T-cell (primary cell): ENCODE measurements around the gene RGS21. TPM values are rescaled to one million over a fixed set of nuclear protein-coding genes. Genes with fewer than 3 reads are reported as not detected.

Experiments
- ATAC-seq, 4 experiments: fragments of 200-7000 bp in 3 of 4; fragments of 150-1000 bp in 1 of 4; cut with Tn5 transposase; replicated peaks in 1 of 4; 1 replicate in 3 of 4; 2 replicates in 1 of 4; pipeline ENCODE4 v1.10.0; 2021; ENCODE audit warnings: moderate library complexity in 3 of 4, mild to moderate bottlenecking in 2 of 4, moderate number of reproducible peaks in 1 of 4
- CTCF ChIA-PET, 2 donors: fragments of 300-600 bp; sonication (Branson Sonifier 250); formaldehyde crosslinking; loops; one replicate each; lab custom pipeline; 2022; ENCODE audit warnings: antibody characterized with exemption in 2 of 2; lab: Charles Lee
- POLR2A ChIA-PET, 2 donors: fragments of 300-600 bp; sonication (Branson Sonifier 250); formaldehyde crosslinking; loops; one replicate each; lab custom pipeline; 2022; ENCODE audit warnings: antibody characterized with exemption in 2 of 2; lab: Charles Lee
- DNase-seq, 35 experiments: peaks; one replicate each; pipeline versions ENCODE4 v3.0.0 to v3.0.0-alpha.2; 2013 to 2023
- H3K27ac ChIP-seq: one replicate; pipeline ENCODE4 v1.5.1; 2013; ENCODE audit warnings: low read length
- H3K27me3 ChIP-seq, 2 experiments: replicated peaks in 1 of 2; 1 replicate in 1 of 2; 2 replicates in 1 of 2; pipeline versions ENCODE4 v1.6.1 to v1.7.0; 2013; ENCODE audit warnings: low read length in 1 of 2, mixed read lengths in 1 of 2; ENCODE audit not compliant: control insufficient read depth in 2 of 2, insufficient read depth in 2 of 2; ENCODE audit errors: extremely low read depth in 1 of 2
- H3K36me3 ChIP-seq, 2 donors: 1 replicate in 1 of 2; 2 replicates in 1 of 2; pipeline versions ENCODE4 v1.6.1 to v1.7.0; 2013; ENCODE audit warnings: low read length in 1 of 2; ENCODE audit not compliant: control insufficient read depth in 2 of 2, insufficient read depth in 1 of 2; ENCODE audit errors: extremely low read depth in 1 of 2
- H3K4me1 ChIP-seq, 2 experiments: 1 replicate in 1 of 2; 2 replicates in 1 of 2; pipeline versions ENCODE4 v1.6.1 to v1.7.0; 2013; ENCODE audit warnings: low read length in 2 of 2, mixed read lengths in 1 of 2; ENCODE audit not compliant: insufficient read depth in 2 of 2, control insufficient read depth in 1 of 2; ENCODE audit errors: extremely low read depth in 1 of 2
- H3K4me3 ChIP-seq, 2 donors: 1 replicate in 1 of 2; 2 replicates in 1 of 2; pipeline versions ENCODE4 v1.5.1 to v1.7.0; 2013; ENCODE audit warnings: mild to moderate bottlenecking in 2 of 2, low read length in 1 of 2, moderate library complexity in 1 of 2; ENCODE audit not compliant: control insufficient read depth in 1 of 2; ENCODE audit errors: extremely low read depth in 1 of 2
- H3K9me3 ChIP-seq: 2 replicates; pipeline ENCODE4 v1.7.0; 2013
- H3K27ac Mint-ChIP-seq, 2 donors: one replicate each; pipeline ENCODE4 v1.8.0; 2020 to 2021; ENCODE audit warnings: mild to moderate bottlenecking in 2 of 2, mixed read lengths in 2 of 2
- H3K27me3 Mint-ChIP-seq, 2 donors: one replicate each; pipeline ENCODE4 v1.8.0; 2021 to 2022; ENCODE audit warnings: mixed read lengths in 2 of 2
- H3K36me3 Mint-ChIP-seq: one replicate; pipeline ENCODE4 v1.8.0; 2021; ENCODE audit warnings: mixed read lengths
- H3K4me1 Mint-ChIP-seq, 3 donors: one replicate each; pipeline ENCODE4 v1.8.0; 2020 to 2022; ENCODE audit warnings: mixed read lengths in 3 of 3, mild to moderate bottlenecking in 1 of 3
- H3K4me3 Mint-ChIP-seq, 3 donors: one replicate each; pipeline ENCODE4 v1.8.0; 2020 to 2022; ENCODE audit warnings: mild to moderate bottlenecking in 3 of 3, mixed read lengths in 3 of 3, moderate library complexity in 3 of 3
- H3K9me3 Mint-ChIP-seq, 3 donors: one replicate each; pipeline ENCODE4 v1.8.0; 2020 to 2022; ENCODE audit warnings: mixed read lengths in 3 of 3
- WGBS: methylation state at CpG from one replicate; pipeline ENCODE4 v1.1.5; 2013; ENCODE audit warnings: missing lambda C conversion rate; ENCODE audit not compliant: insufficient coverage; 5-methylcytosine and 5-hydroxymethylcytosine counted together
- total RNA-seq, 35 experiments: library from RNA in 6 of 35; stranded (reverse) in 6 of 35; fragments of 120-200 nt in 1 of 35; gene quantifications; one replicate each; pipeline versions ENCODE4 v1.2.1 to v1.2.4 and lab custom pipeline; 2013 to 2026

Gene RGS21
- total RNA-seq = not detected
- not detected for total RNA-seq (2013)
- total RNA-seq (lab: John Stamatoyannopoulos, UW) = 0 to 0.07 (median 0) reads per million in 29 experiments

- no peak within 1 kb of the TSS for H3K27ac Mint-ChIP-seq
These were observed at the start of gene RGS21 for GRCh38 chr1:192316942-192317450. TSS of gene RGS21 (plus strand) at chr1:192316992. CDS start at chr1:192343037, 26,045 bp downstream.

GRCh38 chr1:192268468-192269052 is 48.2 kb upstream of the RGS21 start:
- H3K9me3 ChIP-seq = no peaks in the 10 kb centered on the region
- CTCF ChIA-PET = no interaction called here
- Mint-ChIP-seq H3K27ac (no peak overlapping the region), H3K36me3 (no peaks in the 10 kb centered on the region), H3K4me3 (no peak overlapping the region), H3K27me3 (no peaks in the 10 kb centered on the region), H3K4me1 (no peaks in the 10 kb centered on the region), H3K9me3 (no peaks in the 10 kb centered on the region)
- POLR2A ChIA-PET = no interaction called here
- H3K27ac ChIP-seq = no peak overlapping the region
- no peaks in the 10 kb centered on the region for H3K4me1 ChIP-seq
- no peak for ATAC-seq
- H3K36me3 ChIP-seq = no peaks in the 10 kb centered on the region
- no CpG with 5 or more reads among the region's 6 CpGs for WGBS
- no peak for DNase-seq
- H3K4me3 ChIP-seq = no peak overlapping the region
- H3K27me3 ChIP-seq = no peaks in the 10 kb centered on the region

More at GRCh38 chr1:192316942-192317450, at the start of gene RGS21:
- H3K9me3 Mint-ChIP-seq = no peaks in the 10 kb centered on the region
- Histone ChIP-seq H3K9me3 (no peaks in the 10 kb centered on the region), H3K27ac (no peak within 1 kb of the TSS), H3K36me3 (no peaks in the 10 kb centered on the region), H3K27me3 (no peaks in the 10 kb centered on the region), H3K4me3 (no peak within 1 kb of the TSS), H3K4me1 (no peaks in the 10 kb centered on the region)
- CTCF ChIA-PET = no interaction called here
- no CpG with 5 or more reads among the region's 2 CpGs for WGBS
- H3K4me1 Mint-ChIP-seq = no peaks in the 10 kb centered on the region
- no peaks in the 10 kb centered on the region for H3K36me3 Mint-ChIP-seq
- no peak within 1 kb of the TSS for H3K4me3 Mint-ChIP-seq
- ATAC-seq = no peak
- no peaks in the 10 kb centered on the region for H3K27me3 Mint-ChIP-seq
- DNase-seq = no peak
- POLR2A ChIA-PET = no interaction called here

GRCh38 chr1:192270398-192270797 is 46.4 kb upstream of the RGS21 start:
- Mint-ChIP-seq H3K36me3 (no peaks in the 10 kb centered on the region), H3K4me1 (no peaks in the 10 kb centered on the region), H3K27ac (no peak overlapping the region), H3K27me3 (no peaks in the 10 kb centered on the region), H3K9me3 (no peaks in the 10 kb centered on the region), H3K4me3 (no peak overlapping the region)
- POLR2A ChIA-PET = no interaction called here
- H3K4me3 ChIP-seq = no peak overlapping the region
- ATAC-seq = no peak
- no peaks in the 10 kb centered on the region for H3K36me3 ChIP-seq
- H3K4me1 ChIP-seq = no peaks in the 10 kb centered on the region
- WGBS = no CpG with 5 or more reads among the region's 1 CpG
- H3K9me3 ChIP-seq = no peaks in the 10 kb centered on the region
- H3K27me3 ChIP-seq = no peaks in the 10 kb centered on the region
- CTCF ChIA-PET = no interaction called here
- no peak for DNase-seq
- H3K27ac ChIP-seq = no peak overlapping the region

DNA sequence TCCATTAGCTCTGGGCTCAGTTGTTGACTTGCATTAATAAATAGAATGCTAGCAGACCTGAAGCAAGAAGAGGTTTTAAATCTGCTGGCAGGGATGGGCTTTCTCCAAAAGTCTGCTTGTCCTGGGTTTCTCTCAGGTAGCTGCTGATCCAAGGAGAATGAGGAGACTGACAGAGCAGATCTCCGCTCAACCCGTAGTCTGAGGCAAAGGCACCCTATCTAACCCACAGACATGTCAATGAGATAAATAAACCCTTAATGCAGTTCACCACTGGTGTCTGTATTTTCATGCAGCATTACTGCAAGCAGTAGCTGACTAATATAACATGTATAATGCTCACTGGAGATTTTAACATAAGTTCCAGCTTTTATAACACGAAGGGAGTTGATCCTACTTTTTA is 44.1 kb upstream of the RGS21 start:
- Histone ChIP-seq H3K36me3 (no peaks in the 10 kb centered on the region), H3K27me3 (no peaks in the 10 kb centered on the region), H3K4me1 (no peaks in the 10 kb centered on the region), H3K9me3 (no peaks in the 10 kb centered on the region), H3K27ac (no peak overlapping the region), H3K4me3 (no peak overlapping the region)
- H3K27me3 Mint-ChIP-seq = no peaks in the 10 kb centered on the region
- no peaks in the 10 kb centered on the region for H3K36me3 Mint-ChIP-seq
- DNase-seq (no peak), ATAC-seq (no peak)
- H3K4me3 Mint-ChIP-seq = no peak overlapping the region
- no peaks in the 10 kb centered on the region for H3K4me1 Mint-ChIP-seq
- ChIA-PET CTCF (no interaction called here), POLR2A (no interaction called here)
- H3K27ac Mint-ChIP-seq = no peak overlapping the region
- H3K9me3 Mint-ChIP-seq = no peaks in the 10 kb centered on the region
- 90% methylated on average over 2 of the region's 3 CpGs for WGBS

DNA sequence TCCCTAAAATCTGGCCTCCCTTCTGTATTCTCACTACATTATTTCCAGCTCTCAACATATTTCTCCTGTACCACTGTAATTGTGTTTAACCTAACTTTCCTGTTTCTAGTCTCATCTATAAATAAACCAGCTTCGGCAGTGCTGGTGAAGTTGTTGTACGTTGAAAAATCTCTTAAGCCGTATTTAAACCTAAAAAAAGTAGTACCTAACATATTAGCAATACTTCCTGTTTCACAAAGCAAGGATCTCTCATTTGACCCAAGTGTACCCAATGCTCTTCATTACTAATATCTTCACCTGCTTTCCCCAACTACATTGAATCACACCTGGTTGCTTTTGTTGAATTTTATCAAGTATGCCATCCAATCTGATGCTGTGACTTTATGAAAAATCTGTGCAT is 42.2 kb upstream of the RGS21 start:
- H3K27me3 Mint-ChIP-seq = no peaks in the 10 kb centered on the region
- ATAC-seq = no peak
- no CpG with 5 or more reads among the region's 3 CpGs for WGBS
- no peaks in the 10 kb centered on the region for H3K36me3 Mint-ChIP-seq
- H3K27ac Mint-ChIP-seq = no peak overlapping the region
- H3K9me3 Mint-ChIP-seq = no peaks in the 10 kb centered on the region
- H3K9me3 ChIP-seq = no peaks in the 10 kb centered on the region
- H3K4me1 ChIP-seq = no peaks in the 10 kb centered on the region
- no peak overlapping the region for H3K4me3 Mint-ChIP-seq
- ChIA-PET CTCF (no interaction called here), POLR2A (no interaction called here)
- H3K4me3 ChIP-seq = no peak overlapping the region
- H3K27me3 ChIP-seq = no peaks in the 10 kb centered on the region
- no peak for DNase-seq
- no peak overlapping the region for H3K27ac ChIP-seq
- H3K36me3 ChIP-seq = no peaks in the 10 kb centered on the region
- H3K4me1 Mint-ChIP-seq = no peaks in the 10 kb centered on the region

- no peak for DNase-seq
- H3K4me1 Mint-ChIP-seq = no peaks in the 10 kb centered on the region
- H3K27ac Mint-ChIP-seq = no peak overlapping the region
- H3K36me3 Mint-ChIP-seq = no peaks in the 10 kb centered on the region
- no peak overlapping the region for H3K4me3 ChIP-seq
- H3K4me1 ChIP-seq = no peaks in the 10 kb centered on the region
- ChIA-PET POLR2A (no interaction called here), CTCF (no interaction called here)
- peaks cover under 1 to 12% (median 5%) of the 10 kb centered on the region in 3 donors for H3K9me3 Mint-ChIP-seq
- ATAC-seq = no peak
- no peaks in the 10 kb centered on the region for H3K36me3 ChIP-seq
- H3K27ac ChIP-seq = no peak overlapping the region
- H3K9me3 ChIP-seq = no peaks in the 10 kb centered on the region
- WGBS = no CpG with 5 or more reads among the region's 1 CpG
- no peaks in the 10 kb centered on the region for H3K27me3 ChIP-seq
- H3K4me3 Mint-ChIP-seq = no peak overlapping the region
- no peaks in the 10 kb centered on the region for H3K27me3 Mint-ChIP-seq
These were observed 39.2 kb upstream of the RGS21 start for GRCh38 chr1:192277635-192278034.
